HG03575 (cell line): ENCODE measurements around the gene SLAIN2.
"Not testable (repeated sequence)": the region's sequence is repeated elsewhere in the genome, so short reads cannot be mapped to it uniquely, and the experiment has no call there.

Experiments used
- ATAC-seq: cut with Tn5 transposase; IDR thresholded peaks from one replicate; pipeline ENCODE4 v1.9.1; 2021; ENCODE audit not compliant: unreplicated experiment, insufficient number of reproducible peaks, low FRiP score; ENCODE audit errors: extremely low read depth

Gene SLAIN2

DNA sequence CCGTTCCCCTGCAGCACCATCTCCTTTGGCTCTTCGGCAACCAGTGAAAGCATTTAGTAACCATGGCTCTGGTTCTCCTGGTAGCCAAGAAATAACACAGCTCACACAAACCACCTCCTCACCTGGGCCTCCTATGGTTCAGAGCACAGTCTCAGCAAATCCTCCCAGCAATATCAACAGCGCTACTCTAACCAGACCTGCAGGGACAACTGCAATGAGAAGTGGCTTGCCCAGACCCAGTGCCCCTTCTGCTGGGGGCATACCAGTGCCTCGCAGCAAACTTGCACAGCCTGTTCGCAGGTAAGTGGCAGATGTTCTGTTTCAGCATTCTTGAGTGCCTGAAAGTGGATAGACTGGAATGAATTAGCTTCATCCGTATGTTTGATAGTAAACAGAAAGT, 78.8 kb downstream of the SLAIN2 start:
- ATAC-seq, result no peak

DNA sequence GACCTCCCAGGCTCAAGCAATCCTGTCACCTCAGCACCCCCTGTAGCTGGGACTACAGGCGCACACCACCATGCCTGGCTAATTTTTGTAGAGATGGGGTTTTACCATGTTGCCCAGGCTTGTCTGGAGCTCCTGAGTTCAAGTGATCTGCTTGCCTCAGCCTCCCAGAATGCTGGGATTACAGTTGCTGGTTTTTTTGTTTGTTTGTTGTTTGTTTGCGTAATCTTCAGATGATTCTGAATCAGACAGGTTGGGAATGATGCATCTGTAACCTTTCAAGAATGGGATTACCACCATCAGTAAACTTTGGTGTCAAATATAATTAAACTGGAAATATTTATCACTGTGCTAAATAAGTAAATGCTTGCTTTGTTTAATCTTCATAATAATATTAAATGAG, 79.8 kb downstream of the SLAIN2 start:
- no peak for ATAC-seq

DNA sequence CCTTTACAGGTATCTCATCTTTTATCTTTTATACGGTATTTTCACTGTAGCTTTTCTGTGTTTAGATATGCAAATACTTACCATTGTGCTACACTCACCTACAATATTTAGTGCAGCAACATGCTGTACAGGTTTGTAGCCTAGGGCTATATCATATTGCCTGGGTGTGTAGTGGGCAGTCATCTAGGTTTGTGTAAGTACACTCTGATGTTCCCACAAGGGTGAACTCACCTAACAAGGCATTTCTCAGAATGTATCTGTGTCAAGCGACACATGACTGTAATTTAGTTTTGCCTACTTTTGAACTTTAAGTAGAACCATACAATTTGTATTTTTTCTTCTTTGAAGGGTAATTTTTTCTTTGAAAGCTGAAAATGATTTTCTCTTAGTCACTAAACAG, 87.6 kb downstream of the SLAIN2 start:
- ATAC-seq, result no peak

DNA sequence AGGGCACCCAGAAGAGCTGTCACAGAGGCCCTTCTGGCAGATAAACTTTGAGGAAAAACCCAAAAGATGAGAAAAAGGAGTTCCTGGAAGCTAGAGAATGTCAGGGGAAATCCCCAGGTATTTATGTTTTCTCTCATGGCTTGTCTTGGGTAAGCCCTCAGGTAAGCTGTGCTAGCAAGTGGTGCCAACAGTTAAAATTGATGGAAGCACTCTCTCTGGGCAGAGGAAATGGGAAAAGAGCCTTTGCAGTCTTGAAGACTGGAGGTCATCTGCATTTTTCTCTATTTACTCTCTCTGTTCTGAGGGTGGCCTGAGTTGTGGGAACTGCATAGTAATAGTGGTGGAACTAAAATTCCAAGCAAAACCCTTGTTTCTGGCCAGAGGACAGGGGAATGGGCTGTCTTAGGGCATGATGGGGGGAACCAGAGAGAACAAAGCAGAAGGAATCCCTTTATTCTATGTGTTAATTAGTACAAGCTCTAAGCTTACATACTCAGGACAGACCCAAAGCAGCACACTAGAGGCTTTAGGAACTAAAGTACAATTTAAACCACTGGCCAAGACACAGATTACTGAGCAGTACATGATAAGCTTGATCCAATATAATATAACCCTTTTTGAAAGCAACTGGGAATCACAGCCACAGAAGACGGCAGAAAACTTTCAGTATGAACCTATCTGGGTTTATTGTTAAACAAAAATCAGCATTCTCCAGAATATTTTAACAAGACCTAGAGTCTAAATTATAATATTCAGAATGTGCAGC, 88.6 kb downstream of the SLAIN2 start:
- no peak for ATAC-seq

DNA sequence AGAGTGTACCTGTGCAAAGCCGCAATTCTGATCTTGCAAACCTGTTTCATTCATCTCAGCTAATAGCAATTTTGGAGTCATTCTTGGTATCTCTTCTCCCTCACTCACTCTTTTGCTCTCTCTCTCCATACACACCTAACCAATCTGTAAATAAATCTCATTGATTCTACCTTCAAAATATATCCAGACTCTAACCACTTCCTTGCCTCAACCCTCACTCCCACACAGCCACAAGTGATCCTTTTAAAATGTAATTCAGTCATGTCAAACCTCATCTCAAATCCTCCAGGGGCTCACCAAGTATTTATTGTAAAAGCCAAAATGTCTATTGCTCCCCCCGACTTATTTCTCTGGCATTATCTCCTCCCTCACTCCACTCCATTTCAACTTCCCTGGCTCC, 90.1 kb downstream of the SLAIN2 start:
- ATAC-seq, result no peak

DNA sequence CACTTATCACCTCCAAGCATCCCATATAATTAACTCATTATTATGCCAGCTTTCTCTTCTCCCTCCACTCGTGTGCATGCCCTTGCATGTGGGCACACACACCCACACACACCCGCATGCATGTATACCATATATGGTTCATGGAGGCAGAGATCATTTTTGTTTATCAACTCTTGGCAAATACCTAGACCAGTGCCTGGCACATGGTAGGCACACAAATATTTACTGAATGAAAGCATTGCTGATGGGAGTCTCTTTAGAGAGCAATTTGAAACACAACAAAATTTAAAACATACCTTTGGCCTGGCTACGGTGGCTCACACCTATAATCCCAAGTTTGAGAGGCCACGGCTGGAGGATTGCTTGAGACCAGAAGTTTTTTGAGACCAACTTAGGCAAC, 90.7 kb downstream of the SLAIN2 start:
- ATAC-seq, result no peak

DNA sequence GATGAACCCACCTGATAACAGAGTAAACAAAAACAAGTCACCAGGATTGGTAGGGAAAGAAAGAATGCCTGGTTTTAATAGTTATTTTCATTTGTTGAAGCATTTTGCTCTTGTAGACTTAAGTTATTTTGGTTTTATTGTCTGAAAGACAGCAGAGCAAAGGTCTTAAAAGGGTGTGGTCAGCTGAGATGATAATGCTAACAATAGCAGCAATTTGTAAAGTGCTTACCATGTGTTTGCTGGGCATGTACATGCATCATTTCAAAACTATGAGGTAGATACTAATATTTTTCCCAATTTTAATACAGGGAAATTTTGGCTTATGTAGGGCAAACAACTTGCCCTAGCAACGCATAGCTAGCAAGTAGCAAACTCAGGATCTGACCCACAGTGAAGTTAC, 95.0 kb downstream of the SLAIN2 start:
- ATAC-seq, result no peak

DNA sequence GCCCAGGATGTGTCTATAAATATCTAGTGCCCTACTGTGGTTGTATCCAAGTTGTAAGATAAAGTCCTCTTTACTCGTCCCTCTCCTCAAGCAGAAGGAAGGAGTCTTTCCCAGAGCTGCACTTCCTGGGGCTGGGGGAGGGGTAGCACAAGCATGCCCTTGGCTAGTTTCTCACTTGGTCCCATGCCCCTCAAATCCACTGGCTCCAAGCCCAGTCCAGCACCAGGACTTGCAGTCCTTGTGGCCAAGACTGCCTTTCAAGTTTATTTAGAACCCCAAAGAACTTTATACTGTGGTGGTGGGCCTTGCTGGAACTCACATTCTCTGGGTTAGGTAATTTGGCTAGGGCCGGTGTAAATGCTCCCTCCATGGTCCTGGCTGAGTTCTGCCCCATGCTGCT, 98.7 kb downstream of the SLAIN2 start:
- no peak for ATAC-seq

DNA sequence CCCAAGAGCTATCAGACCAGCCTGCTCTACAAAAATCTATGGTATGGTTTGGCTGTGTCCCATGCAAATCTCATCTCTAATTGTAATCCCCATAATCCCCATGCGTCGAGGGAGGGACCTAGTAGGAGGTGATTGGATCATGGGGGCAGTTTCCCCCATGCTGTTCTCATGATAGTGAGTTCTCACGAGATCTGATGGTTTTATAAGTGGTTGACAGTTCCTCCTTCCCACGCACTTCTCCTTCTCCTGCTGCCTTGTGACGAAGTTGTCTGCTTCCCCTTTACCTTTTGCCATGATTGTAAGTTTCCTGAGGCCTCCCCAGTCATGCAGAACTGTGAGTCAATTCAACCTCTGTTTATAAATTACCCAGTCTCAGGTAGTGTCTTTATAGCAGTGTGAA, 99.6 kb downstream of the SLAIN2 start:
- not testable (repeated sequence) for ATAC-seq

DNA sequence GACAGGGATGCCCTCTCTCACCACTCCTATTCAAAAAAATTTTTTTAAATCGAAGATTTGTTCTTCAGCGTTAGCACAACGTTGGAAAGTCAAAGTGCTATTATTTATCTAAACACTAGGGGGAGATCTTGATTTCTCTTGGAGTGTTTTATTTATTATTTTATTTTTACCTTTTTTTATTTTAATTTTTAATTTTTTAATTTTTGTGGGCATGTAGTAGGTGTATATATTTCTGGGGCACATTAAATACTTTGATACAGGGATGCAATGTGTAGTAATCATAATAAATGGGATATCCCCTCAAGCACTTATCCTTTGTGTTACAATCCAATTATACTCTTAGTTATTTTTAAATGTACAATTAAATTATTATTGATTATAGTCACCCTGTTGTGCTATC, 104.4 kb downstream of the SLAIN2 start:
- no peak for ATAC-seq

DNA sequence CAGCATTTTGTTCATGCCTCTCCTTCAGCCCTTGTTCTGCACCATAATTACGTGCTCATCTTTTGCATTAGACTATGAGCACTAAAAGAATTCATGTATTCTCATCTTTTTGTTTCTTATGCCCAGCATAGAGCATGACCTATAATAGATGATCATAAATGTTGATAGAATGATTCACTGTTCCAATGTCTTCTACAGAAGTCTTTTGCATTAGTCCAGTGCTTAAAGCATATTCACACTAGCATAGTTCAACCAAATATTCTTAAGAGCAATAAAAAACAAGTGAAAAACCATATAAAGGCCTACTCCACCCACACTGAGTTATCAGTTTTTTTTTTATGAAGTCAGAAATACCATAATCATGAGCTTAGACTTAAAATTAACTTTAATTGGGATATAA, 105.3 kb downstream of the SLAIN2 start:
- no peak for ATAC-seq

DNA sequence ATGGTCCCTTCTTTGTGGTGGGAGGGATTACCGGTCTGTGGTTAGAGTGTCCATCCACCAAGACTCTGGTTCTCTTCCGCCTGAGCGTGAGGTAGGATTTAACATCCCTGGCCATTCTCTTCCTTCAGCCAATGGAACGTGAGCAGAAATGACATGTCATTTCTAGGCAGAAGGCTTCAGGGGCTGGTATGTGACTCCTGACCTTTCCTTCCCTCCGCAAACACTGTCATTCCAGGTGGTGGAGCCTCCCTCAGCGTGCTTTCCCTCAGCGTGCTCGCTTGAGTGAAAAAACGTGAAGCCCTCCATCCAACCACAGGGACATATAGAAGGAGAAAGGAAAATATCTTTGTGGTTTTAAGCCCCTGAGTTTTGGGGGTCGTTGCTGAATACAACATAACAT, 107.8 kb downstream of the SLAIN2 start:
- no peak for ATAC-seq

DNA sequence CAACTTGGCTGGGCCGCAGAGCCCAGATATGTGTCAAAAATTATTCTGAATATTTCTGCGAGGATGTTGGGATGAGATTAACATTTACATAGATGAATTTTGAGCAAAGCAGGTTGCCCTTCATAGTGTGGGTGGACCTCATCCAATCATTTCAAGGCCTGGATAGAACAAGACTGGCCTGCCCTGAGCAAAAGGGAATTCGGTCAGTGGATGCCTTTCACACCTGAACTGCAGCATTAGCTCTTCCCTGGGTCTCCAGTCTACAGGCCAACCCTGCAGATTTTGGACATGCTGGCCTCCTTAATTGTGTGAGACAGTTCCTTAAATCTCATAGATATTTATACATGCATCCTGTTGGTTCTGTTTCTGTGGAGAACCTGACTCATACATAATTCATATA, 109.4 kb downstream of the SLAIN2 start:
- ATAC-seq, result no peak

DNA sequence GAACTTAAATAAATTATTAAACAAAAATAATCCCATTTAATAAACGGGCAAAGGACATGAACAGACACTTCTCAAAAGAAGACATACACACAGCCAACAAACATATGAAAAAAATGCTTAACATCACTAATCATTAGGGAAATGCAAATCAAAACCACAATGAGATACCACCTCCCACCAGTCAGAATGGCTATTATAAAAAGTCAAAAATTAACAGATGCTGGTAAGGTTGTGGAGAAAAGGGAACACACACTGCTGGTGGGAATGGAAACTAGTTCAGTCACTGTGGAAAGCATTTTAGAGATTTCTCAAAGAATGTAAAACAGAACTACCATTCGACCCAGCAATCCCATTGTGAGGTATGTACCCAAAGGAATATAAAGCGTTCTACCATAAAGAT, 110.3 kb downstream of the SLAIN2 start:
- ATAC-seq, result not testable (repeated sequence)

DNA sequence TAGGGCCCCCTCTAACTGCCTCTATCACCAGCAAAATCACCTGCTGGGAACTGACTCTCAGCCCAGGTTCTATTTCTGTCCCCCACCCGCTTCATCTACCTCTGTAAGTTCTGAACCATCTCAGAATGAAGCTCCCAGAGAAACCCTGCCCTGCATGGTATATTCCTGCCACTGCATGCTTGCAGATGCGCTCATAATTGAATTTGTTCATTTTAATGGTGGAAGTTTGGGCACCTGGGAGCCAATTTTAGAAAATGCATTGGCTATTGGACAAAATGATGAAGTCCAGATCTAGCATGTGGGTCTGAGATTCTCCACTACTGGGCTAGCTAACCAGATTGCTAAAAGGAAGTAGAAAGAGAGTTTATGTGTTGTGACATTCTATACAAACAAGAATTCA, 113.3 kb downstream of the SLAIN2 start:
- ATAC-seq, result no peak

DNA sequence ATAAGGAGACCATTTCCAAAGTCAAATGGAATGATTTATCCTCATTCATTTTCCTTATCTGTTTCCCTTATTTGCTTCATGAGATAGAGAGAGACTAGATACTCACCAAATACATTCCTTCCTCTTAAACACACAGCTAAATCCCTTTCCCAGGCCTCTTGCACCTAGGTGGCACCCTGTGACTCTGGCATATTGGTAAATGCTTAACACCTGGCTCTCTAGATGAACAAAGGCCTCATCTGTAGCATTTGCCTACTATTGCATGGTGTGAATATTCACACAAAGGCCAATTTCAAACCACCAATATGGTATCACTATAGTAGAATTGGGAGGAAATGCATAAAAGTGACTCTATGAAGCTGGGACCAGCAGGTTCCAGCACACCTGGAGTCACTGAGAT, 119.7 kb downstream of the SLAIN2 start:
- no peak for ATAC-seq

DNA sequence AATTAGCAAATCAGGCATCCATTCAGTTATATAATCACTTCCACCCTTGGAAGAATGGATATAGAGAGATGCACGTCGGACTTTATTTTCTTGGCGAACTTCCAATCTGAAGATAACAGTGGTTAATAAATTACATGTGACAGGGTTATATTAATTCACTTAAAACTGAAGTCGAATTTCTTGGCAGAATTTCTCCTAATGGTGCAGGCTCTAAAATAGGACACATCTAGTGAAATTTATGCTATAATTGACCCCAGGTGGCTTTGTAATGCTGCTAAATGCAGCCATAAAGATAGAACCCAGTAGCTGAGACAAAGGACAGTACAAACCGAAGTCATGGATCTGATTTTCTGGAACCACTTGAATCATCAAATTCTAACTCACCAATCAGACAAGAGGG, 121.0 kb downstream of the SLAIN2 start:
- no peak for ATAC-seq

DNA sequence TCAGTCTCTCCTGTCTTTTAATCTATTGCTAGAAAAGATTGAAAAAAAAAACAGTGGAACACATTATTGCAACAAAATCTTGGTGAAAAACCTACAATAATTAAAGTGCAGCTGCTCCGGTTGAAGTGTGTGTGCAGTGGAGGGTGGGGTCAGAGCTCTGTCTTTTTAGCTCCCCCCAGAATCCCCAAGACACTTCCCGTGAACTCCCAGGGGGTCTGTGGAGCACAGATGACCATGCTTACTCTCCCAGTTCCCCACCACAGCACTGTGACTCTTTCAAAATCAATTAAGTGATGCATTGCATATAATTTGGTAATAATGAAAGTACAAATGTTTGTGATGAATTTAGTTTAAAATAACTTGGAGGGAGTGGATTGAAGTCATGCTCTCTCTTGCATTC, 126.1 kb downstream of the SLAIN2 start:
- ATAC-seq, result no peak

DNA sequence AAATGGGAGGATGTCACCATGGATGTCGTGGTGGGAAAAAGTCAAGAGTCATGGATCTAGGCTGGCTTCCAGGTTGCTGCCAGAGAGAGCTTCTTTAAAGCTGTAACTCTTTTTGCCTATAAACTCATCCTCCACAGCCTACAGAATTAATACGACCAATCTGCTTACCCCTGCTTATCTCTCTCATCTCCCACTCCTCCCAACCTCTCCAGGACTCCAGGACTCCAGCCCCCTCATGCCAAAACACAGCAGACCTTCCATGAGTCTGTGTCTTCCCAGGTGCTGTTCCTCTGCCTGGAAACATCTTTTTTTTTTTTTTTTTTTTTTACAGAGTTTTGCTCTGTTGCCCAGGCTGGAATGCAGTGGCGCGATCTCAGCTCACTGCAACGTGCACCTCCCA, 126.6 kb downstream of the SLAIN2 start:
- no peak for ATAC-seq

DNA sequence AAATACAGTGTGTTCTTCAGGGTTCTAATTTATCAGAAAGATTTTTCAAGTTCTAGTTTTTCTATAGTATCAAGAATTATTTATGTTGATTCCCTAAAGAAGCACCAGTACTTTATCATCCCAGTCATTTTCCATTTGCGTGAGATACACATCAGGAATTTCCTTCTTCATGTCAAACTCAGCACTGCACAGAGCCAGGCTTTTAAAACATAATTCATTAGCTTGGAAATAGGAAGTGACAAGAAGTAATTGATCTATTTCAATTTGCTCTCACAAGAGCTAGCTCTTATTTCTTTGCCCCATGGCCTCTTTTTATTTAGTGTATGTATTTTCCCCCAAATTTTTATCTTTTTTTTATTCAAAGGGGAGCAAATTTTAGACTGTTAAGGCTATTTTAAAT, 128.8 kb downstream of the SLAIN2 start:
- no peak for ATAC-seq

DNA sequence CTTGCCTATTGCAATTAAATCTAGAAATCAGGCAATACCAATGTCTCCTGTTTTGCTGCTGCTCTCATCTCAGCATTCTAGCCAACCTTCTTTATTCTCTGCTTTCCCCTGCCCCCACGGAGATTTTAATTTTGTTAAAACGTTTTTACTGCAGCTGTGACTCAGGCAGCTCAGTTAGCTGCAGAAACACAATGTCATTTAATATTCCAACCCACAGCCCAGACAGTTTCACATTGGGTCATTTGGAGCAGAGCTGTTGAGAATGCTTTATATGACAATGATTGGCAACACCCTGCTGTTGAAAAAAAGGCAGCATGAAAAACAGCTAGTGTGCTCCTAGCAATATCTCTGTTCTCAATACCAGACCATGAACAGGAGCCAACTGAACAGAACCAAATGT, 129.2 kb downstream of the SLAIN2 start:
- ATAC-seq, result no peak
